Psoas muscle (tissue), 8 donors: ENCODE results near the gene COL18A1. TPM values are rescaled to one million over a fixed set of nuclear protein-coding genes. Genes with fewer than 3 reads are reported as not detected.
"Not testable (repeated sequence)": the region's sequence is repeated elsewhere in the genome, so short reads cannot be mapped to it uniquely, and the experiment has no call there.

ENCODE experiments used
- ATAC-seq, 4 donors: fragments of 200-7000 bp; cut with Tn5 transposase; one replicate each; pipeline ENCODE4 v1.9.1; 2020; ENCODE audit warnings: moderate library complexity in 3 of 4, mild to moderate bottlenecking in 2 of 4
- DNase-seq, 2 donors: peaks; one replicate each; pipeline ENCODE4 v3.0.0-alpha.2; 2020
- H3K27ac ChIP-seq: fragments of 200-600 bp; one replicate; pipeline ENCODE4 v1.8.0; 2022
- H3K27me3 ChIP-seq, 3 donors: fragments of 200-600 bp in 1 of 3; one replicate each; pipeline versions ENCODE4 v1.6.1 to v1.8.0; 2013 to 2022; ENCODE audit warnings: low read length in 2 of 3, mild to moderate bottlenecking in 2 of 3, moderate library complexity in 1 of 3; ENCODE audit not compliant: insufficient read depth in 3 of 3
- H3K36me3 ChIP-seq, 2 donors: fragments of 200-600 bp in 1 of 2; one replicate each; pipeline versions ENCODE4 v1.6.1 to v1.8.0; 2013 to 2022; ENCODE audit warnings: low read depth in 1 of 2, mild to moderate bottlenecking in 1 of 2, moderate library complexity in 1 of 2; ENCODE audit not compliant: insufficient read depth in 1 of 2
- H3K4me1 ChIP-seq: fragments of 200-600 bp; one replicate; pipeline ENCODE4 v1.8.0; 2022
- H3K4me3 ChIP-seq: fragments of 200-600 bp; one replicate; pipeline ENCODE4 v1.8.0; 2022; ENCODE audit warnings: mild to moderate bottlenecking
- H3K9me3 ChIP-seq: fragments of 200-600 bp; one replicate; pipeline ENCODE4 v1.8.0; 2022
- CTCF ChIP-seq: fragments of 200-600 bp; IDR thresholded peaks from one replicate; pipeline ENCODE4 v1.8.0; 2022; ENCODE audit warnings: antibody characterized with exemption
- WGBS, 3 donors: extraction: QIAGEN DNeasy Blood & Tissue Kit; methylation state at CpG; one replicate each; pipeline versions ENCODE4 v1.1.6 to v1.1.7; 2013; 5-methylcytosine and 5-hydroxymethylcytosine counted together
- intact Hi-C, 2 donors: fragments of 100-400 bp; cut with DNase I; formaldehyde crosslinking; loops; one replicate each; pipeline versions ENCODE4 v1.11.0 to v1.14.2; 2022
- polyA plus RNA-seq, 3 donors: library from polyadenylated mRNA; stranded (reverse); fragments of 200-250 nt; gene quantifications; one replicate each; pipeline ENCODE4 v1.2.3, GENCODE V29; 2013
- total RNA-seq, 4 donors: library from RNA; stranded (reverse); fragmentation: NEBNext Ultra II Directional in 2 of 4; extraction: Animal tissue kit (Norgen Biotek cat#: 25700) in 2 of 4; gene quantifications; one replicate each; pipeline versions ENCODE4 v1.2.1 to v1.2.4, GENCODE V29; 2021 to 2023
- donor health status: healthy with polysubstance abuse.
- donor health status: DM: no; HTN: no; CAD: no; lungs with moderate emphysema.
- donor health status: Bipolar disorder and iron deficiency.
- donor health status: healthy.
- donor health status: DM: yes; HTN: yes; CAD: no.
- donor health status: DM: no; HTN: no; CAD: no.
- donor health status: DM: no; HTN: no; CAD: no.
- donor health status: DM: yes; HTN: yes; CAD: no.

COL18A1 gene
- total and polyA plus RNA-seq, 7 donors: 4.8 to 25.3 (median 12.1) TPM

- H3K27ac ChIP-seq: no peak overlapping the region
- 75 to 79% (median 77%) methylated on average over 15 to 17 of the region's 17 CpGs for WGBS, 3 donors
- intact Hi-C loops: loop anchor here in 1 of 2 donors (5.0 kb wide), 1 partner anchor 292 kb away; no protein-coding TSS in a partner anchor
- no peaks in the 10 kb centered on the region for H3K36me3 ChIP-seq
- H3K27me3 ChIP-seq: peaks cover 0 to 25% (median under 1%) of the 10 kb centered on the region in 3 donors
- no peak overlapping the region for H3K4me3 ChIP-seq
- no peak for TF ChIP-seq CTCF
- DNase-seq (no peak), ATAC-seq (no peak)
- peaks cover 11% of the 10 kb centered on the region for H3K4me1 ChIP-seq
- H3K9me3 ChIP-seq: no peaks in the 10 kb centered on the region
Measured at GRCh38 chr21:45434645-45435217, 29.8 kb downstream of the COL18A1 start.

GRCh38 chr21:45435405-45435981, 30.5 kb downstream of the COL18A1 start:
- WGBS, 3 donors: 81 to 90% (median 86%) methylated on average over 15 of the region's 15 CpGs
- Histone ChIP-seq H3K27ac (no peak overlapping the region), H3K36me3 (no peaks in the 10 kb centered on the region), H3K27me3 (peaks cover 0 to 23% (median 0%) of the 10 kb centered on the region in 3 donors), H3K4me3 (no peak overlapping the region), H3K9me3 (no peaks in the 10 kb centered on the region), H3K4me1 (peaks cover 11% of the 10 kb centered on the region)
- intact Hi-C loops: loop anchor here in 1 of 2 donors (5.0 kb wide), 1 partner anchor 293 kb away; no protein-coding TSS in a partner anchor
- TF ChIP-seq CTCF: no peak
- ATAC-seq: no peak
- no peak for DNase-seq

- no peak for DNase-seq
- no peak overlapping the region for H3K27ac ChIP-seq
- intact Hi-C loops: loop anchor here in 1 of 2 donors (5.0 kb wide), 1 partner anchor 294 kb away; no protein-coding TSS in a partner anchor
- H3K9me3 ChIP-seq: no peaks in the 10 kb centered on the region
- H3K4me1 ChIP-seq: peaks cover 11% of the 10 kb centered on the region
- ATAC-seq: no peak
- TF ChIP-seq CTCF: no peak
- peaks cover 0 to 23% (median 0%) of the 10 kb centered on the region in 3 donors for H3K27me3 ChIP-seq
- no peak overlapping the region for H3K4me3 ChIP-seq
- WGBS, 3 donors: 73 to 82% (median 77%) methylated on average over 14 to 18 of the region's 18 CpGs
- no peaks in the 10 kb centered on the region for H3K36me3 ChIP-seq
Measured at GRCh38 chr21:45436351-45437065, 31.5 kb downstream of the COL18A1 start.

DNA sequence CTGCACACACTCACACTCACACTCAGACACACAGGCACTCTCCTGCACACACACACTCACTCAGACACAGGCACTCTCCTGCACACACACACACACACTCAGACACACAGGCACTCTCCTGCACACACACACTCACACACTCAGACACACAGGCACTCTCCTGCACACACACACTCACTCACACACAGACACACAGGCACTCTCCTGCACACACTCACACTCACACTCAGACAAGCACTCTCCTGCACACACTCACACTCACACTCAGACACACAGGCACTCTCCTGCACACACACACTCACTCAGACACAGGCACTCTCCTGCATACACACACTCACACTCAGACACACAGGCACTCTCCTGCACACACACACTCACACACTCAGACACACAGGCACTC, 32.9 kb downstream of the COL18A1 start:
- not testable (repeated sequence) for H3K36me3 ChIP-seq, H3K9me3 ChIP-seq, DNase-seq, H3K27ac ChIP-seq, H3K4me3 ChIP-seq, ATAC-seq
- Histone ChIP-seq H3K4me1 (peaks cover 11% of the 10 kb centered on the region), H3K27me3 (peaks cover 0 to 23% (median 0%) of the 10 kb centered on the region in 3 donors)
- intact Hi-C loops: loop anchor here in 1 of 2 donors (2.0 to 5.0 kb wide), 2 partner anchors 145 to 296 kb away; no protein-coding TSS in a partner anchor
